ENCODE results near the gene TPTE2.
"Not testable (repeated sequence)": the region's sequence is repeated elsewhere in the genome, so short reads cannot be mapped to it uniquely, and the experiment has no call there.

TPTE2 gene

GRCh38 chr13:19561585-19561984, 253 bp upstream of the TPTE2 start:
- DNase-seq = no peak

GRCh38 chr13:19560672-19561071, 660 bp downstream of the TPTE2 start:
- DNase-seq = not testable (repeated sequence)

DNA sequence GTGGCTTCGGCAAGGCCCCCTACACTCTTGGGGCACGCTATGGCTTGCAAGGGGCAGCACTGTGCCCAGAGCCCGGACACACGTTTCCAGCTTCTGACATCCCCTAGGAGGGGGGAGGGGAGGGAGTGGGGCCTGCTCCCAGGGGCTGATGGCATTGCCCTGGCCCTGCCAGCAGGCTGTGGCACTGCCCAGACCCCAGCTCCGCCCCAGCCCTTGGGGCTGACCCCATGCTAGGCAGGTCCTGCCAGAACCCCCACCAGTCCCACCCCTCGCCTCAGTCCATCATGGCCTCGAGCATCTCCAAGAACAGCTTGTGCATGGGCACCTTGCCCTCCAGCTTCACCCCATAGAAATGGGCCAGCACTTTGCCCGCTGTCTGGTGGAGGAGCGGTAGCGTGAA, 1.6 kb downstream of the TPTE2 start:
- not testable (repeated sequence) for DNase-seq

GRCh38 chr13:19557287-19557686, 4.0 kb downstream of the TPTE2 start:
- not testable (repeated sequence) for DNase-seq

DNA sequence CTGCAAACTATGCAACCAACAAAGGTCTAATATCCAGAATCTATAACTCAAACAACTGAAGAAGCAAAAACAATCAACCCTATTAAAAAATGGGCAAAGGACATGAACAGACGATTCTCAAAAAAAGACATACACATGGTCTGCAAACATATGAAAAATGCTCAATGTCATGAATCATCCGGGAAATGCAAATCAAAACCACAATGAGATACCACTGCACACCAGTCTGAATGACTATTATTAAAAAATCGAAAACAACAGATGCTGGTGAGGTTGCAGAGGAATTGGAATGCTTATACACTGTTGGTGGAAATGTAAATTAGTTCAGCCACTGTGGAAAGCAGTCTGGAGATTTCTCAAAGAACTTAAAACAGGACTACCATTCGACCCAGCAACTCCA, 12.1 kb downstream of the TPTE2 start:
- not testable (repeated sequence) for DNase-seq

DNA sequence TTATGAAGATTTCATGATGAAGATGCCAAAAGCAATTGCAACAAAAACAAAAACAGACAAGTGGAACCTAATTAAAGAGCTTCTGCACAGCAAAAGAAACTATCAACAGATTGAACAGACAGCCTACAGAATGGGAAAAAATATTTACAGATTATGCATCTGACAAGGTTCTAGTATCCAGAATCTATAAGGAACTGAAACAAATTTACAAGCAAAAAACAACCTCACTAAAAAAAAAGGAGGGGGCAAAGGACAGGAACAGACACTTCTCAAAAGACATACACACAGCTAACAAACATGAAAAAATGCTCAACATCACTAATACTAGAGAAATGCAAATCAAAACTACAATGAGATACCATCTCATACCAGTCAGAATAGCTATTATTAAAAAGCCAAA, 35.7 kb downstream of the TPTE2 start:
- DNase-seq = not testable (repeated sequence)

DNA sequence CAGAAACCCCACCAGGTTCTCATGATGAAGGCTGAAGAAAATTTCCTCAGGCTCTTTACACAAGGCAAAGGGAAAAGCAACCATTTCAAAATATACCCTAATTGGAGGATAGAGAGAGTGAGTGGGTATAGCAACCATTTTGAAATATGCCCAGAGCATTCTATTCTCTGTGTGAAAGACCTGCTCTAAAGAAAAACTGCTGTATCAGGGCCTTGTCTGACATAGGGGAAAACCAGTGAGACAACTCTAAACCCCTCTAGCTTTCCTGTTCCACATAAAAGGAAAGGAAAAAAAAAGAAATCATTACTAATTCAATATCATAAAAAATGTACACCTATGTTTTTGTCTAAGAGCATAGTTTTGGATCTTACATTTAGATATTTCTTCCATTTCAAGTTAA, 42.3 kb downstream of the TPTE2 start:
- DNase-seq = no peak

GRCh38 chr13:19507623-19508022, 53.7 kb downstream of the TPTE2 start:
- DNase-seq = not testable (repeated sequence)

DNA sequence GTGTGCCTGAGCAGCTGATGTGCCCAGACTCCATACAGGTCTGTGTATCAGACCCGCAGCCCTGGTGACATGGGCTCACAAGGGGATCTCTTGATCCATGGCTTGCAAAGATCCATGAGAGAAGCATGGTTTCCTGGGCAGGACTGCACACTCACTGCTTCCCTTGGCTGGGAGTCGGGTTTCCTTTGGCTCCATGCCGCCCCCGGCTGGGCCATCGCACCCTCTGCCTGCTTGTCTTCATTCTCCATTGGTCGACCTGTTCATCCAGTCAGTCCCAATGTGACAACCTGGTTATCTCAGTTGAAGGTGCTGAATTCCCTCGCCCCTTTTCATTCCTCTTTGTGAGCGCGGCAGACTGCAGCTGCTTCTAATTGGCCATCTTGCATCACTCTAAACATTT, 101.2 kb downstream of the TPTE2 start:
- not testable (repeated sequence) for DNase-seq

DNA sequence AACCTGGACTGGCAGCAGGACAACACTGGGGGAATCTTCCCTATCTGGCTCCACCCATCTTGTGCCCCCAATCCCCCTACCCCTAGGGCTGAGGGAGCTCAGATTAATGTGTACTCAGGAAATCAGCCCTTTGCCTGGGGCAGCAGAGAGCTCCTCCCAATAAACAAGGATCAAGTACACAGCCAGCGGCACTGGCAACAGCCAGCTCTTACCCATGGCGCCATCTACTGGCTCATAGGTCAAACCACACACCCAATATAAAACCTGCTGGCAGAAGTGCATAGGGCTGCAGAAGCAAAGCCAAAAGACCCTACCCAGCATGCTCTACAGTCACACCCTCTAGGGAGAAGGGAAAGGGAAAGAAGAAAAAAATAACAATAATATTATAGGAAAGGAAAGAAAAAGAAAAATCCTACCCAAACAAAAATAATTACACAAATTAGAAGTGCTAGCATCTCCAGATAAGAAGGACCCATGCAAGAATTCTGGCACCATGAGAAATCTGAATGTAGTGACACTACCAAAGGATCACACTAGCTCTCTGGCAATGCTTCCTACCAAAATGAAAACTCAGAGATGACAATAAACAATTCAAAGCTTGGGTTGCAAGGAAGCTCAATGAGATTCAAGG, 122.2 kb downstream of the TPTE2 start:
- peak in 1 of 2 donors; percentile 12 for DNase-seq

DNA sequence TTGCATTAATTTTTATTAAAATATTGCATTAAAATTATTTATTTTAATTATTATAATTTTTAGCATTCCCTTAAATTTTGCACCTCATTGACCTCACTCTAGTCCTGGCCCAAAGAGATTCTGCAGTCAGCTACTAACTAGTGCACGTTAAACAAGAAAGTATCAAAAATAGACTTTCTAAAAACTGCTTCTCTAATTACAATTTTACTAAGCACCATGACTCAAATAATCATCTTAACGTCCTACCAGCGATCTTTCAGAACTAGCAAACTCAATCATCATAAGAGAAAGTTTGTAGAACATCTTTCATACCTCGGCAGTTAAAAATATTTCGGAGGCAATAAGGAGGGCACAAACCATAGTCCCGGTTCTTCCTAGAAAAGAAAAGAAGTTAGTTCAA, 123.6 kb downstream of the TPTE2 start:
- DNase-seq = not testable (repeated sequence)

- DNase-seq = not testable (repeated sequence)
Measured at GRCh38 chr13:19422236-19422635, 139.1 kb downstream of the TPTE2 start.

DNA sequence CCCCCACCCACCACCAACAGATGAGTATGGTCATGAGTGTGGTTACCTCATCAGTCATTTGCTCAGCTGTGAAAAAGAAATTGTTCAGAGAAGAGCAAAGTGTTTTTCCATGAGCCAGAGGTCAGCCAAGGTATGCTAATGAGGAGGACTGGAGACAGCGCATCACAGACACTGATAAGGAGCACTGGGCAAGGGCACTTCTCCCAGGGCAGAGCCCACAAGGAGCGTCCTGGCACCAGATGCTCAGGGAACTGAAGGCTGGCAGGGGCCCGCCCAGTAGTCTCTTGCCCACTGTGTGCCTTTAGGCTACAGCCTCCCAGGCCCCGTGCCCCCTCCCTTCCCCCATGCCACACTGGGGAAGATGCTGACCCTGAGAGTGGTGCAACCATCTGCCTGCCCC, 148.8 kb downstream of the TPTE2 start:
- DNase-seq = not testable (repeated sequence)

DNA sequence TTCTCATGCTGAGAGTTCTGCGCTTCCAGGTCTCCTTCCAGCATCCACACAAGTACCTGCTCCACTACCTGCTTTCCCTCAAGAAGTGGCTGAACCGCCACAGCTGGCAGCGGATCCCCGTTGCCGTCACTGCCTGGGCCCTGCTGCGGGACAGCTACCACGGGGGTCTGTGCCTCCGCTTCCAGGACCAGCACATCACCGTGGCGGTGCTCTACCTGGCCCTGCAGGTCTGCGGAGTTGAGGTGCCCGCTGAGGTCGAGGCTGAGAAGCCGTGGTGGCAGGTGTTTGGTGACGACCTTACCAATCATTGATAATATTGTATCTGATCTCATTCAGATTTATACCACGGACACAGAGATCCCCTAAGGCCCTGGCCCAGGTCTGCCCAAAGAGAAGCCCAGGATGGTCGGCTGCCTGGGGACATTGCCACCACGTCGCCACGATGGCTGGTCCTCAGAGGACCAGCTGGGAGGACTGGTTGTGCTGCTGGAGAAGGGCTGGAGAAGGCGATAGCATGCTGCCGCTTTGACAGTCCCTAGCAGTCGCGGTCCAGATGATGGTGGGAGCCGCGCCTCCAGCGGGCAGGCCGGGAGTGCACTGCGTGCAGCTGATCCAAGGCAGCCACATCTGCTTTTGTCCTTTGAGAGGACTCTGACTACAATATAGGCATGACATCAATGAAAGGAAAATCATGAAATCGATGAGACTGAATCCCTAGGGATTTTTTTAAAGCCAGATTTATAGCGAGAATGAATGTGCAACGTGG, 178.4 kb downstream of the TPTE2 start:
- not testable (repeated sequence) for DNase-seq

DNA sequence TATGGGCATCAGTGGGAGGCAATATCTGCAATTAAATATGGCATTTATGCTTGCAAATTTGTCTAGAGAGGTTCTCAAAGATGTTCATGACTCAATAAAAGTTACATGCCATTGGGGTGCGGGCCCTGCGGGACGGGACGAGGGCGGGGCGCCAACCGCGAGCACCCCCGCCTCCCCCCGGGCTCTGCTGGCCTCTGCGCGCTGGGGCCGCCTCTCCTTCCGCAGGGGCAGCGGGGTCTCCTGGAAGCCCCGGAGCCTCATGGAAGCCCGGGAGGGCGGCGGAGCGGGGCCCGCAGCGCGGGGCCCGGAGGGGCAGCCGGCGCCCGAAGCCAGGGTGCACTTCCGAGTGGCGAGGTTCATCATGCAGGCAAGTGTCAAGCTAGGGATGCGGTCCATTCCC, 179.2 kb downstream of the TPTE2 start:
- DNase-seq = no peak
